Colonic mucosa (tissue), 2 donors: ENCODE results near the gene PTTG1IP2. TPM values are rescaled to one million over a fixed set of nuclear protein-coding genes. Genes with fewer than 3 reads are reported as not detected.

Experiments used
- total RNA-seq, 2 donors: library from RNA; stranded (reverse); fragmentation: NEBNext Ultra II Directional in 1 of 2; extraction: Animal tissue kit (Norgen Biotek cat#: 25700) in 1 of 2; gene quantifications; one replicate each; pipeline ENCODE4 v1.2.1, GENCODE V29; 2021
- donor health status: DM: no; HTN: no; CAD: no.
- donor health status: DM: no; HTN: no; CAD: no.

The PTTG1IP2 gene
- total RNA-seq, 2 donors from 2014 or later, result not detected

Other genes starting within 250 kb of the PTTG1IP2 start
- 1 to 10 TPM; 3.6 to 4.2 TPM for gene CFAP69, start 224.5 kb upstream of the PTTG1IP2 start, total RNA-seq
- not detected for gene FAM237B, start 148.3 kb upstream of the PTTG1IP2 start, total RNA-seq
- gene GTPBP10, start 122.9 kb upstream of the PTTG1IP2 start, total RNA-seq, result 10 to 100 TPM; 20.1 to 28.6 TPM
- 10 to 100 TPM; 52.5 to 65.6 TPM for gene CLDN12, start 66.2 kb upstream of the PTTG1IP2 start, total RNA-seq
- gene CDK14, start 126.7 kb downstream of the PTTG1IP2 start, total RNA-seq, result 1 to 10 TPM; 1.9 to 4.9 TPM